WTC11 (cell line): ENCODE measurements around the gene RGS18.

Experiments
- SMAD4 ChIP-seq: sonication (generic); formaldehyde crosslinking; IDR thresholded peaks from 2 replicates; pipeline ENCODE4 v1.8.0; 2022; ENCODE audit warnings: mild to moderate bottlenecking, missing genetic modification reagents
- TF ChIP-seq, protein P1 (sequence below): fragments of 200-600 bp; IDR thresholded peaks from 2 replicates; pipeline ENCODE4 v1.8.0; 2022; ENCODE audit warnings: antibody characterized with exemption
- TF ChIP-seq, protein P2 (sequence below): sonication (generic); formaldehyde crosslinking; IDR thresholded peaks from 2 replicates; pipeline ENCODE4 v1.8.1; 2023; ENCODE audit warnings: mild to moderate bottlenecking, missing genetic modification reagents, moderate library complexity

DNA sequence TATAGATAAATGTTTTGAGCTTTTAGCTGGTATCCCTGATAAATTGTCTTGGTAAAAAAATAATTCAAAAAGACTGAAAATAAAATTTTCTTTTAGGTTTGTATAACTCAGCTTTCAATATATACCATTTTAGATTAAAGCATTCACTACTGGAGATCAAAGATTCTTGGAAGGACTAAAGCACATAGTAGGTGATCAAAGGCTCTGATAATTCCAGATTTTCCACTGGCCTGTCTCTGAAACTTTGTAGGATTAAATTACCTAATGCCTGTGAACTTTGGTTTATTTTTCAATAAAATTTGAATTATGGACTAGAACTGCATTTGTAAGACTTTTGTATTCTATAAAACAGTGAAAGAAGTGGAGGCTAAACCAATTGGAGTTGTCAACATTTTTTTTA is 1.2 kb upstream of the RGS18 start:
- TF ChIP-seq, protein P1, sequence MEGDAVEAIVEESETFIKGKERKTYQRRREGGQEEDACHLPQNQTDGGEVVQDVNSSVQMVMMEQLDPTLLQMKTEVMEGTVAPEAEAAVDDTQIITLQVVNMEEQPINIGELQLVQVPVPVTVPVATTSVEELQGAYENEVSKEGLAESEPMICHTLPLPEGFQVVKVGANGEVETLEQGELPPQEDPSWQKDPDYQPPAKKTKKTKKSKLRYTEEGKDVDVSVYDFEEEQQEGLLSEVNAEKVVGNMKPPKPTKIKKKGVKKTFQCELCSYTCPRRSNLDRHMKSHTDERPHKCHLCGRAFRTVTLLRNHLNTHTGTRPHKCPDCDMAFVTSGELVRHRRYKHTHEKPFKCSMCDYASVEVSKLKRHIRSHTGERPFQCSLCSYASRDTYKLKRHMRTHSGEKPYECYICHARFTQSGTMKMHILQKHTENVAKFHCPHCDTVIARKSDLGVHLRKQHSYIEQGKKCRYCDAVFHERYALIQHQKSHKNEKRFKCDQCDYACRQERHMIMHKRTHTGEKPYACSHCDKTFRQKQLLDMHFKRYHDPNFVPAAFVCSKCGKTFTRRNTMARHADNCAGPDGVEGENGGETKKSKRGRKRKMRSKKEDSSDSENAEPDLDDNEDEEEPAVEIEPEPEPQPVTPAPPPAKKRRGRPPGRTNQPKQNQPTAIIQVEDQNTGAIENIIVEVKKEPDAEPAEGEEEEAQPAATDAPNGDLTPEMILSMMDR: no peak
- TF ChIP-seq, protein P2, sequence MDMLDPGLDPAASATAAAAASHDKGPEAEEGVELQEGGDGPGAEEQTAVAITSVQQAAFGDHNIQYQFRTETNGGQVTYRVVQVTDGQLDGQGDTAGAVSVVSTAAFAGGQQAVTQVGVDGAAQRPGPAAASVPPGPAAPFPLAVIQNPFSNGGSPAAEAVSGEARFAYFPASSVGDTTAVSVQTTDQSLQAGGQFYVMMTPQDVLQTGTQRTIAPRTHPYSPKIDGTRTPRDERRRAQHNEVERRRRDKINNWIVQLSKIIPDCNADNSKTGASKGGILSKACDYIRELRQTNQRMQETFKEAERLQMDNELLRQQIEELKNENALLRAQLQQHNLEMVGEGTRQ (CRISPR knock-in tag): no peak
- no peak for TF ChIP-seq SMAD4 (CRISPR knock-in tag)
